ENCODE results near the gene SETD4. TPM values are rescaled to one million over a fixed set of nuclear protein-coding genes. Genes with fewer than 3 reads are reported as not detected.

The SETD4 gene
- total and polyA plus RNA-seq, 2 of the 13 experiments (the other 11 are each of a cell fraction or from before 2014, with no cell fraction given) = 7.1 to 14.4 TPM

DNA sequence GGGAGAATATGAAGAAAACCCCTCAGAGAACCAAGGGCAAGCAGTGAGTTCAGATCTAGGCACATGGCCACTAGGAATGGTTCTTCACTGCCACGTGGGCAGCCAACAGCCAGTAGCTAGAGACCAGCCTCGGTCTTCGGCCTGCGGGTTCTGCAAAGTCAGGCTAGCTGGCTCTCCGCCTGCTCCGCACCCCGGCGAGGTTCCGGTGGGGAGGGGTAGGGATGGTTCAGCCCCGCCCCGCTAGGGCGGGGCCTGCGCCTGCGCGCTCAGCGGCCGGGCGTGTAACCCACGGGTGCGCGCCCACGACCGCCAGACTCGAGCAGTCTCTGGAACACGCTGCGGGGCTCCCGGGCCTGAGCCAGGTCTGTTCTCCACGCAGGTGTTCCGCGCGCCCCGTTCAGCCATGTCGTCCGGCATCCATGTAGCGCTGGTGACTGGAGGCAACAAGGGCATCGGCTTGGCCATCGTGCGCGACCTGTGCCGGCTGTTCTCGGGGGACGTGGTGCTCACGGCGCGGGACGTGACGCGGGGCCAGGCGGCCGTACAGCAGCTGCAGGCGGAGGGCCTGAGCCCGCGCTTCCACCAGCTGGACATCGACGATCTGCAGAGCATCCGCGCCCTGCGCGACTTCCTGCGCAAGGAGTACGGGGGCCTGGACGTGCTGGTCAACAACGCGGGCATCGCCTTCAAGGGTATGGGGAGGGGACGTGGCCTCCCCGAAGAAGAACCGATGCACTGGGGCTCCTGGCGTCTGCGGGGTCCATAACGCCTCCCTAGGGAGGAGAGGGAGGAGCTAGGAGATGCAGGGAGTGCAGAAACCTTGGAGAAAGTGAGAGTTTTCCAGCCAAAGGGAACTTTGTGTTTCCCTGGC, 9.6 kb upstream of the SETD4 start, which contains the start of gene CBR1 (continued):
- TF ChIP-seq ZMYM4 (CRISPR knock-in tag; IDR thresholded peaks at IDR 0.05) (peak; percentile 90), KMT2B (CRISPR knock-in tag; IDR thresholded peaks at IDR 0.05) (no peak), ZNF782 (CRISPR knock-in tag; IDR thresholded peaks at IDR 0.05; ENCODE audit: borderline replicate concordance) (0 out of 2 replicates have a peak, but pooled peaks have one; percentile 48), SYNCRIP (IDR thresholded peaks at IDR 0.05; ENCODE audit: insufficient read depth, low read depth, low read length) (no peak), KLF15 (CRISPR knock-in tag; IDR thresholded peaks at IDR 0.05; ENCODE audit: borderline replicate concordance) (0 out of 2 replicates have a peak, but pooled peaks have one; percentile 22), SSRP1 (CRISPR knock-in tag; IDR thresholded peaks at IDR 0.05) (no peak), MXD4 (CRISPR knock-in tag; IDR thresholded peaks at IDR 0.05) (no peak; the same call in 1 of the 2 replicates), ZNF562 (CRISPR knock-in tag; IDR thresholded peaks at IDR 0.05; ENCODE audit: borderline replicate concordance) (no peak), ZNF451 (CRISPR knock-in tag; IDR thresholded peaks at IDR 0.05) (no peak; the same call in 1 of the 2 replicates), KDM1A (CRISPR knock-in tag; IDR thresholded peaks at IDR 0.05) (no peak), FLYWCH1 (CRISPR knock-in tag; IDR thresholded peaks at IDR 0.05) (no peak), ZNF878 (CRISPR knock-in tag; IDR thresholded peaks at IDR 0.05) (peak; percentile 18; the same call in 1 of the 2 replicates), GABPB1 (CRISPR knock-in tag; IDR thresholded peaks at IDR 0.05) (peak; percentile 81), RORA (CRISPR knock-in tag; IDR thresholded peaks at IDR 0.05) (no peak), AHR (CRISPR knock-in tag; IDR thresholded peaks at IDR 0.05) (no peak), JUND (CRISPR knock-in tag; IDR thresholded peaks at IDR 0.05) (no peak; the same call in 1 of the 2 replicates), HIVEP1 (CRISPR knock-in tag; IDR thresholded peaks at IDR 0.05) (peak; percentile 60; the same call in 1 of the 2 replicates), AGO1 (IDR thresholded peaks at IDR 0.05; ENCODE audit: low read depth, low read length, poor library complexity, severe bottlenecking) (no peak)
- TF ChIP-seq, protein P1, sequence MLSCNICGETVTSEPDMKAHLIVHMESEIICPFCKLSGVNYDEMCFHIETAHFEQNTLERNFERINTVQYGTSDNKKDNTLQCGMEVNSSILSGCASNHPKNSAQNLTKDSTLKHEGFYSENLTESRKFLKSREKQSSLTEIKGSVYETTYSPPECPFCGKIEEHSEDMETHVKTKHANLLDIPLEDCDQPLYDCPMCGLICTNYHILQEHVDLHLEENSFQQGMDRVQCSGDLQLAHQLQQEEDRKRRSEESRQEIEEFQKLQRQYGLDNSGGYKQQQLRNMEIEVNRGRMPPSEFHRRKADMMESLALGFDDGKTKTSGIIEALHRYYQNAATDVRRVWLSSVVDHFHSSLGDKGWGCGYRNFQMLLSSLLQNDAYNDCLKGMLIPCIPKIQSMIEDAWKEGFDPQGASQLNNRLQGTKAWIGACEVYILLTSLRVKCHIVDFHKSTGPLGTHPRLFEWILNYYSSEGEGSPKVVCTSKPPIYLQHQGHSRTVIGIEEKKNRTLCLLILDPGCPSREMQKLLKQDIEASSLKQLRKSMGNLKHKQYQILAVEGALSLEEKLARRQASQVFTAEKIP (CRISPR knock-in tag; IDR thresholded peaks at IDR 0.05; ENCODE audit: borderline replicate concordance) = no peak
- TF ChIP-seq, protein P2, sequence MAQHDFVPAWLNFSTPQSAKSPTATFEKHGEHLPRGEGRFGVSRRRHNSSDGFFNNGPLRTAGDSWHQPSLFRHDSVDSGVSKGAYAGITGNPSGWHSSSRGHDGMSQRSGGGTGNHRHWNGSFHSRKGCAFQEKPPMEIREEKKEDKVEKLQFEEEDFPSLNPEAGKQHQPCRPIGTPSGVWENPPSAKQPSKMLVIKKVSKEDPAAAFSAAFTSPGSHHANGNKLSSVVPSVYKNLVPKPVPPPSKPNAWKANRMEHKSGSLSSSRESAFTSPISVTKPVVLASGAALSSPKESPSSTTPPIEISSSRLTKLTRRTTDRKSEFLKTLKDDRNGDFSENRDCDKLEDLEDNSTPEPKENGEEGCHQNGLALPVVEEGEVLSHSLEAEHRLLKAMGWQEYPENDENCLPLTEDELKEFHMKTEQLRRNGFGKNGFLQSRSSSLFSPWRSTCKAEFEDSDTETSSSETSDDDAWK (CRISPR knock-in tag; IDR thresholded peaks at IDR 0.05) = no peak
- TF ChIP-seq, protein P3, sequence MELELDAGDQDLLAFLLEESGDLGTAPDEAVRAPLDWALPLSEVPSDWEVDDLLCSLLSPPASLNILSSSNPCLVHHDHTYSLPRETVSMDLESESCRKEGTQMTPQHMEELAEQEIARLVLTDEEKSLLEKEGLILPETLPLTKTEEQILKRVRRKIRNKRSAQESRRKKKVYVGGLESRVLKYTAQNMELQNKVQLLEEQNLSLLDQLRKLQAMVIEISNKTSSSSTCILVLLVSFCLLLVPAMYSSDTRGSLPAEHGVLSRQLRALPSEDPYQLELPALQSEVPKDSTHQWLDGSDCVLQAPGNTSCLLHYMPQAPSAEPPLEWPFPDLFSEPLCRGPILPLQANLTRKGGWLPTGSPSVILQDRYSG (CRISPR knock-in tag; IDR thresholded peaks at IDR 0.05) = no peak
- TF ChIP-seq, protein P4, sequence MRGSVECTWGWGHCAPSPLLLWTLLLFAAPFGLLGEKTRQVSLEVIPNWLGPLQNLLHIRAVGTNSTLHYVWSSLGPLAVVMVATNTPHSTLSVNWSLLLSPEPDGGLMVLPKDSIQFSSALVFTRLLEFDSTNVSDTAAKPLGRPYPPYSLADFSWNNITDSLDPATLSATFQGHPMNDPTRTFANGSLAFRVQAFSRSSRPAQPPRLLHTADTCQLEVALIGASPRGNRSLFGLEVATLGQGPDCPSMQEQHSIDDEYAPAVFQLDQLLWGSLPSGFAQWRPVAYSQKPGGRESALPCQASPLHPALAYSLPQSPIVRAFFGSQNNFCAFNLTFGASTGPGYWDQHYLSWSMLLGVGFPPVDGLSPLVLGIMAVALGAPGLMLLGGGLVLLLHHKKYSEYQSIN (CRISPR knock-in tag; IDR thresholded peaks at IDR 0.05; ENCODE audit: borderline replicate concordance) = no peak
- TF ChIP-seq, protein P5, sequence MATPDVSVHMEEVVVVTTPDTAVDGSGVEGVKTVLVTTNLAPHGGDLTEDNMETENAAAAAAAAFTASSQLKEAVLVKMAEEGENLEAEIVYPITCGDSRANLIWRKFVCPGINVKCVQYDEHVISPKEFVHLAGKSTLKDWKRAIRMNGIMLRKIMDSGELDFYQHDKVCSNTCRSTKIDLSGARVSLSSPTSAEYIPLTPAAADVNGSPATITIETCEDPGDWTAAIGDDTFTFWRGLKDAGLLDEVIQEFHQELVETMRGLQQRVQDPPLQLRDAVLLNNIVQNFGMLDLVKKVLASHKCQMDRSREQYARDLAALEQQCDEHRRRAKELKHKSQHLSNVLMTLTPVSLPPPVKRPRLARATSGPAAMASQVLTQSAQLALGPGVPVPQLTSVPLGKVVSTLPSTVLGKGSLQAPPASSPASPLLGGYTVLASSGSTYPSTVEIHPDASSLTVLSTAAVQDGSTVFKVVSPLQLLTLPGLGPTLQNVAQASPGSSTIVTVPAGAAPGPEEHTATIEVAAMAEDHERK (CRISPR knock-in tag; IDR thresholded peaks at IDR 0.05; ENCODE audit: low read depth) = no peak

All from HepG2 (cell line).